RKO (cell line): ENCODE data around the gene SLC26A11.
A peak's percentile ranks its signal among the peaks of the same experiment; 100 is the strongest.
"Not testable (repeated sequence)": the region's sequence is repeated elsewhere in the genome, so short reads cannot be mapped to it uniquely, and the experiment has no call there.

Experiments
- DNase-seq: peaks from one replicate; pipeline ENCODE4 v3.0.0-alpha.2; 2016; ENCODE audit warnings: low spot score

The SLC26A11 gene

DNA sequence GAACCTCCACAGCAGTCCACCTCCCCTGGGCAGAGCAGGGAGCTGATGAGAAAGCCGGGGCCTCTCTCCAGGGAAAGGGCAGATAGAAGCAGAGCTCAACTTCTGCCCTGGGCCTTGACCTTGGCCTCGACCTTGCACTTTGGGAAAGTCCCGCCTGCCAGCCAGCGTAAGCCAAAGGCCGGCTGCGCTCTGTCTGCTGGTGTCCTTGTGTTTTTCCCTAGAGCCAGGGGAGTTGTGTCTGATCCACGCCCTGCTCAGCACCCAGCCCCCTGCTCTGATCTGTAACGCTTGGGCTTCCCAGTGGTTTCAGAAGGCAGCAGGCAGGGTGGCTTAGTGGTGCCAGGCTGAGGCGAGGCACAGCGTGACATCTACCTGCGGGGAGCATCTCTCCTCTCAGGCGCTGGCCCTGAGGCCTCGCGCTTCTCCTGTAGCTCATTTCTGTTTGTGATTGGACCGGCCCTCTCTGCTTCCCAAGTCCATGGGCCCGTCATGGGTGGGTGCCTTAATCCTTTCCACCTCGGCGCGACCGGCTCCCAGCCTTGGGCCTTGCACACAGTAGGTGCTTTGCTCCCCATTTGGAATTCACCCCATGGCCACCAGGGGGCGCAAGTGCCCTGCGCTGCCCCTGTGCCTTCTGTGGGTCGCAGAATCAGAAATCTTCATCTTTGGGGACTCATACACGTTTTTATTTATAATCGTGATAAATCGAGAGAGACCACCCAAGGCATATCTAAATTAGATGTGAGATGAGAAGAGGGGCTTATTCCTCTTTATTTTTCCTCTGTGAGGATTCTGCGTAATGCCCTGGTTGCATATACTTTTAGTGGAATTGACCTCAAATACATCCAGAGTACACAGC lies 24.3 kb upstream of the SLC26A11 start:
- peak; percentile 12 for DNase-seq

DNA sequence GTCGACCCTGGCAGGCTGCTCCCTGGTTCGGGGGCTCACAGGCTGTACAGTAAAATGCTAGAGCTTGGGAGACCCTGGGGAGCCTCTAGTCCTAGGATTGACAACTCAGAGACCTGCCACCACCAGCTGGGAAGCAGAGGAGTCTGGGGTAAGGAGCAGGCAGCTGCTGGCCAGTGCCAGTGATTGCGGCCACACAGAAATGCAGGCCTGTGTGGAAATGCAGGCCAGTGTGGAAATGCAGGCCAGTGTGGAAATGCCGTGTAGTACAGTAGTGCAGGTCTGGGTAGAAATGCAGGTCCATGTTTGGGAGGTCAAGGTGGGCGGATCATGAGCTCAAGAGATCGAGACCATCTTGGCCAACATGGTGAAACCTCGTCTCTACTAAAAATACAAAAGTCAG lies 23.6 kb upstream of the SLC26A11 start:
- DNase-seq = no peak

DNA sequence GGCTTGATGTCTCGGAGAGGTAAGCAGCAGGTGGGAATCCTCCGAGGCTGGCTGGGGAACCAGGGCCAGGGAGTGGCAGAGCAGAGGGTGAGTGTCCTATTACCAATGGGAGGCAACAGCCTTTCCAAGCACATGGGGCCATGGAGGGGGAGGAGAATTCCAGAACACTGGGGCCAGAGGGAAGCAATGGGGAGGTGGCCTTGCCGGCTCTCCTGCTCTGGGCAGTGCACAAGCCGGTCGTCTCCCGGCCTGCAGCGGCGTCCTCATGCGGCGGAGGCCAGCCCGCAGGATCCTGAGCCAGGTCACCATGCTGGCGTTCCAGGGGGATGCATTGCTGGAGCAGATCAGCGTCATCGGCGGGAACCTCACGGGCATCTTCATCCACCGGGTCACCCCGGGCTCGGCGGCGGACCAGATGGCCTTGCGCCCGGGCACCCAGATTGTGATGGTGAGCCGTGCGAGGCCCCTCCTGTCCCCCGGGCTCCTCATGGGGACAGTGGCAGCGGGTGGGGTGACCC lies 22.0 kb upstream of the SLC26A11 start:
- DNase-seq = no peak

- DNase-seq = not testable (repeated sequence)
Measured at GRCh38 chr17:80199295-80199694, 20.9 kb upstream of the SLC26A11 start.

GRCh38 chr17:80201446-80201845 lies 18.8 kb upstream of the SLC26A11 start:
- no peak for DNase-seq

DNA sequence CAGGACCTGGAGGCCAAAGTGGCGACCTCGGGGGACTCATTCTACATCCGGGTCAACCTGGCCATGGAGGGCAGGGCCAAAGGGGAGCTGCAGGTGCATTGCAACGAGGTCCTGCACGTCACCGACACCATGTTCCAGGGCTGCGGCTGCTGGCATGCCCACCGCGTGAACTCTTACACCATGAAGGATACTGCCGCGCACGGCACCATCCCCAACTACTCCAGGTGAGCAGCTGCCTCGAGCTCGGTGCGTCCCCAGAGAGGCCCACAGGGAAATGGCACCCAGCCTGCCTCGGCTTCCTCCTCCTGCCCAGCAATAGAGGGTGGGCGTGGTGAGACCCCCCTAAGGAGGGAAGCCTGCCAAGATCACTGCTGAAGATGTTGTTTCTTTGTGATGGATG lies 18.0 kb upstream of the SLC26A11 start:
- DNase-seq = no peak

GRCh38 chr17:80203471-80203963 lies 16.7 kb upstream of the SLC26A11 start:
- no peak for DNase-seq

DNA sequence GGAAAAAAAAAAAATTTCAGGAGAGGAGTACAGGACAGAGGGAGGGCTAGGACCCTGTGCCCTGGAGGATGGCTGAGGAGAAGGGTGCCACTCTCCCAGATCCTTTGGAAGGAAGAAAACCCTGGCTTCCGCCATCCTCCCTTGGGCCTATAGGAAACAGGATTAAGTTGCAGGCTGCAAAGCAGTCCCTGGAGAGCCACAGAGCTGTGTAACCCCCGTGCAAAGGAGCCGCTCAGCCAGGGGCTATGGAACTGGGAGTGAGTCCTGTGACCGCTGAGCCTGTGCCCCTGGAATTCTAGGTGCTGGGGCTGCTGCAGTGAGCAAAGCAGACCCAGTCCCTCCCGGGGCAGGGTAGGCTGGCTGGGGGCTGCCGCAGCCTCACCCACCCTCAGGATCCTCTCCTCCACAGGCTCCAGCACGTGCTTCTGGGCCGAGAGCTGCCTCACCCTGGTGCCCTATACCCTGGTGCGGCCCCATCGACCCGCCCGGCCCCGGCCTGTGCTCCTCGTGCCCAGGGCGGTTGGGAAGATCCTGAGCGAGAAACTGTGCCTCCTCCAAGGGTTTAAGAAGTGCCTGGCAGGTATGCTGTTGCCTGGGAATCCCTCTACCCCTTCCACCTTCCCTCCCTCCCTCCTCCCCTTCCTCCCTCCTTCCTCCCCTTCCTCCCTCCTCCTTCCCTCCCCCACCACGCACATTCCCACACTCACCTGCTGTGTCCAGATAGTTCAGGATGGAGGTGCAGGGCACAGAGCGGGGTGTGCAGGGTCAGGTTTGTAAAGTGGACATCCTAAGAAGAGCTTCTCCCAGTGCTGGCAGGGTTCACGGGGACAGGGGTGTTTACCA lies 15.4 kb upstream of the SLC26A11 start:
- DNase-seq = no peak

GRCh38 chr17:80205811-80206210 lies 14.4 kb upstream of the SLC26A11 start:
- DNase-seq = no peak

DNA sequence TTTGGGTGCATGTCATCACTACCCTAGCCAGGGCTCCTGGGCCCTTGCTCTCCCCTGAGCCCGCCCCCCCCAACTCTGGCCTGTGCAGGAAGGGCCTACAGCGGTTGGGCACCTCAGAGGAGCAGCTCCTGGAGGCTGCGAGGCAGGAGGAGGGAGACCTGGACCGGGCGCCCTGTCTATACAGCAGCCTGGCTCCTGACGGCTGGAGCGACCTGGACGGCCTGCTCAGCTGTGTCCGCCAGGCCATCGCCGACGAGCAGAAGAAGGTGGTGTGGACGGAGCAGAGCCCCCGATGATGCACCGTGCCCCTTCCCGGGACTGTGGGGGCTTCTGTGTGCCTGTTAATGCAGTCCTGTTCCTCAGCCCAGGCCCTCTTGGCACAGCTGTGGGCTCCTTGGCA lies 12.2 kb upstream of the SLC26A11 start:
- DNase-seq = no peak

GRCh38 chr17:80209765-80210164 lies 10.5 kb upstream of the SLC26A11 start:
- no peak for DNase-seq

- DNase-seq = no peak
Measured at GRCh38 chr17:80210348-80211108, 9.7 kb upstream of the SLC26A11 start.

DNA sequence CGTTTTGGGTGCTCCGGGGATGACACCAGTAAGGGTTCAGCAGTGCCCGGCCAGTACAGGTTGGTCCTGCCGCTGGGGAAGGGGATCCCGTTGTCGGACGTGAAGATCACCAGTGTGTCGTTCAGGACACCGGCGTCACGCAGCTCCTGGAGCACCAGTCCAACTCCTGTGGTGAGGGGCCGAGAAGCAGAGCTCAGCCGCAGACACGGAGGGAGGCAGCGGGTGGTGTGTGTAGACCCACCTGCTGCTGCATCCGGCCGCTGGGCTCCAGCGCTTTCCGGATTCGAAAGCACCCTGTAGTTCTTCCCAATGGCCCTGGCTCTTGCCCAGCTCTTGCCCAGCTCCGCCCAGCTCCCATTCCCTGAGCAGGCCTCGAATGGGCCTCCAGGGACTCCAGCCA lies 8.1 kb upstream of the SLC26A11 start:
- DNase-seq = no peak

DNA sequence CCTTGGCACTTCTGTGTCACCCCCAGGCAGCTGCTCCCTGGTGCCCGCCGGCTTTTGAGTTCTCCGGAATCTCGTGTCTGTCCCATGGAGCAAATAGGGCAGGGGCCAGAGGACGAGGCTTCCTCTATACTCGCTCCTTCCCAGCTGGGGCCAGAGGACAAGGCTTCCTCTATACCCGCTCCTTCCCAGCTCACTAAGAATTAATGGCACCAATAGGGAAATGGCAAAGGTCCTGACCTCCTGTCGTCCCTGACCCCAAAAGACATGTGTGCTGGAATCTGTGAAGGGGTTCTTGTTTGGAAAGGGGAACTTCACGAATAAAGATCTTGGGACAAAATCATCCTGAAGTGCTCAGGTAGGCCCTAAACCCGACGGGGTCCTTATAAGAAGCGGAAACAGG lies 7.7 kb upstream of the SLC26A11 start:
- no peak for DNase-seq

- DNase-seq = no peak
Measured at GRCh38 chr17:80212962-80213642, 7.1 kb upstream of the SLC26A11 start.

GRCh38 chr17:80213643-80213975 lies 6.6 kb upstream of the SLC26A11 start:
- no peak for DNase-seq

- DNase-seq = no peak
Measured at GRCh38 chr17:80214012-80214877, 6.0 kb upstream of the SLC26A11 start.

DNA sequence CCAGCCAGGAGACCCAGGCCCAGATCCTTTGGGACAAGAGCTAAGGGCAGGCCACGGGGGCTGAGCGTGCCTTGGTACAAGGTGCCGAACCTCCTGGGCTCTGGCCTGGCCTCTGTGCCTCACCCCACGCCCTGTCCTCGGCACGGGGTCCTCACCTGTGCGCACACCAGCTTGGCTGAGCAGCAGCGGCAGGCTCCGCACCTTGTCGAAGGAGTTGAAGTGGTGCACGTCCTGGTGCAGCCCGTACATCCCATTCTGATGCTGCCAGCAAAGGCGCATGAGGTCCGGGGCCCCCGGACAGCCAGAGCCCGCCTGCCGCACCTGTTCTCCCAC lies 5.4 kb upstream of the SLC26A11 start:
- DNase-seq = no peak

- DNase-seq = no peak
Measured at GRCh38 chr17:80216473-80217456, 3.5 kb upstream of the SLC26A11 start.
